ENCODE measurements around the gene LIMK1. TPM values are rescaled to one million over a fixed set of nuclear protein-coding genes. Genes with fewer than 3 reads are reported as not detected.

LIMK1 gene
- polyA plus RNA-seq, 2 of the 4 experiments (the other 2 are of a cell fraction): 17.6 to 28.9 TPM

DNA sequence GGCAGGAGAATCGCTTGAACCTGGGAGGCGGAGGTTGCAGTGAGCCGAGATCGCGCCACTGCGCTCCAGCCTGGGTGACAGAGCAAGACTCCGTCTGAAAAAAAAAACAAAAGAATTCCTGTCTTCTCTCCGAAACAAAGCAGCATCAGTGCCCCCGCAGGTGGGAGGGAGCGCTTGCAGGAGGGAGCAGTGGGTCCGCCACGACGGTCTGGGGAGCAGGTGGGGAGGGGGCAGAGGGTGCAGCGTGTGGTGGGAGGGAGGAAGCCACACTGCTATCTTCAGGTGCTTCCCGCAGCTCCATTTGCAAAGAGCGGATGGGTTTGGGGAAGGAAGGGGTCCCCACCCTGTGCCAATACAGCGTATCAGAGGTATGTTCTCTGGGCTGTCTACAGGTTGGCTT is 31.7 kb downstream of the LIMK1 start:
- 84% methylated on average over 17 of the region's 17 CpGs for WGBS (ENCODE audit: missing lambda C conversion rate)
- CTCF ChIA-PET: interaction anchor here (2.1 kb wide), 1 partner anchor 48 kb away, joined by 9 read pairs; no protein-coding TSS in a partner anchor

DNA sequence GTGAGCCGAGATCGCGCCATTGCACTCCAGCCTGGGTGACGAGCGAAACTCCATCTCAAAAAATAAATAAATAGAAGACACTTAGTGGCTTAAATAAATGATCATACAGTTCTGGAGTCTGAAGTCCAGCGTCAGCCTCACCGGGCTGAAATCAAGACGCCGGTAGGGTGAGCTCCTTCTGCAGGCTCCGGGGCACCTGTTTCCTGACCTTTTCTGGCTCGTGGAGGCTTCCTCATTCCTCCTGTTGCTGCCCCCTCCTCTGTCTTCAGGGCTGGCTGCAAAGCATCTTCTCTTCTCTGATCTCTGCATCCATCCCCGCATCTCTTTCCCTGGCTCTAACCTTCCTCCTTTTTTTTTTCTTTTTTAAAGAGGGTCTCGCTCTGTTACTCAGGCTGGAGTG is 32.8 kb downstream of the LIMK1 start:
- DNase-seq (ENCODE audit: low read depth in 1 of 2, low spot score in 1 of 2) (no peak), FAIRE-seq (no peak), ATAC-seq (no peak)
- Histone ChIP-seq H3K4me1 (no peaks in the 10 kb centered on the region), H3K27ac (no peak overlapping the region), H3K9me3 (no peaks in the 10 kb centered on the region), H3K4me3 (no peak overlapping the region), H3K4me2 (no peak overlapping the region)
- ChIA-PET POLR2A (no interaction called here), CTCF (interaction anchor here (1.3 to 2.1 kb wide), 2 partner anchors 49 to 285 kb away, joined by 5 to 9 read pairs; no protein-coding TSS in a partner anchor)
- 94% methylated on average over 13 of the region's 13 CpGs for WGBS (ENCODE audit: missing lambda C conversion rate)
- TF ChIP-seq POLR2AphosphoS2 (conservative IDR thresholded peaks at IDR 0.05; ENCODE audit: low read length) (no peak), KDM1A (IDR thresholded peaks at IDR 0.05; ENCODE audit: low read depth) (no peak), CBX8 (IDR thresholded peaks at IDR 0.05) (no peak), RARB (CRISPR knock-in tag; IDR thresholded peaks at IDR 0.05) (no peak), HOXB13 (CRISPR knock-in tag; IDR thresholded peaks at IDR 0.05; ENCODE audit: low read depth) (no peak), GATA3 (IDR thresholded peaks at IDR 0.05; ENCODE audit: borderline replicate concordance) (no peak), CBX2 (IDR thresholded peaks at IDR 0.05; ENCODE audit: borderline replicate concordance, low read depth) (no peak), POLR2A (IDR thresholded peaks at IDR 0.05; ENCODE audit: low read length) (no peak), RFX5 (IDR thresholded peaks at IDR 0.05) (no peak), RNF2 (IDR thresholded peaks at IDR 0.05; ENCODE audit: borderline replicate concordance, low read depth) (no peak), MYC (IDR thresholded peaks at IDR 0.05; ENCODE audit: borderline replicate concordance, low read length) (no peak), NFE2L2 (conservative IDR thresholded peaks at IDR 0.05; ENCODE audit: low read length) (no peak), KDM5A (IDR thresholded peaks at IDR 0.05) (no peak)
- TF ChIP-seq, protein P1, sequence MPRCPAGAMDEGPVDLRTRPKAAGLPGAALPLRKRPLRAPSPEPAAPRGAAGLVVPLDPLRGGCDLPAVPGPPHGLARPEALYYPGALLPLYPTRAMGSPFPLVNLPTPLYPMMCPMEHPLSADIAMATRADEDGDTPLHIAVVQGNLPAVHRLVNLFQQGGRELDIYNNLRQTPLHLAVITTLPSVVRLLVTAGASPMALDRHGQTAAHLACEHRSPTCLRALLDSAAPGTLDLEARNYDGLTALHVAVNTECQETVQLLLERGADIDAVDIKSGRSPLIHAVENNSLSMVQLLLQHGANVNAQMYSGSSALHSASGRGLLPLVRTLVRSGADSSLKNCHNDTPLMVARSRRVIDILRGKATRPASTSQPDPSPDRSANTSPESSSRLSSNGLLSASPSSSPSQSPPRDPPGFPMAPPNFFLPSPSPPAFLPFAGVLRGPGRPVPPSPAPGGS (IDR thresholded peaks at IDR 0.05): no peak
- TF ChIP-seq, protein P2, sequence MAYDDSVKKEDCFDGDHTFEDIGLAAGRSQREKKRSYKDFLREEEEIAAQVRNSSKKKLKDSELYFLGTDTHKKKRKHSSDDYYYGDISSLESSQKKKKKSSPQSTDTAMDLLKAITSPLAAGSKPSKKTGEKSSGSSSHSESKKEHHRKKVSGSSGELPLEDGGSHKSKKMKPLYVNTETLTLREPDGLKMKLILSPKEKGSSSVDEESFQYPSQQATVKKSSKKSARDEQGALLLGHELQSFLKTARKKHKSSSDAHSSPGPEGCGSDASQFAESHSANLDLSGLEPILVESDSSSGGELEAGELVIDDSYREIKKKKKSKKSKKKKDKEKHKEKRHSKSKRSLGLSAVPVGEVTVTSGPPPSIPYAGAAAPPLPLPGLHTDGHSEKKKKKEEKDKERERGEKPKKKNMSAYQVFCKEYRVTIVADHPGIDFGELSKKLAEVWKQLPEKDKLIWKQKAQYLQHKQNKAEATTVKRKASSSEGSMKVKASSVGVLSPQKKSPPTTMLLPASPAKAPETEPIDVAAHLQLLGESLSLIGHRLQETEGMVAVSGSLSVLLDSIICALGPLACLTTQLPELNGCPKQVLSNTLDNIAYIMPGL (CRISPR knock-in tag; IDR thresholded peaks at IDR 0.05; ENCODE audit: borderline replicate concordance): no peak

More for the DNA sequence above, 31.7 kb downstream of the LIMK1 start:
- Histone ChIP-seq H3K9me3 (no peaks in the 10 kb centered on the region), H3K4me2 (no peak overlapping the region), H3K4me3 (no peak overlapping the region), H3K4me1 (no peaks in the 10 kb centered on the region), H3K27ac (no peak overlapping the region)
- no peak for FAIRE-seq
- peak; percentile 50 to 58; a peak in 4 of 6 replicates for ATAC-seq
- POLR2A ChIA-PET: no interaction called here
- DNase-seq (ENCODE audit: low read depth in 1 of 2, low spot score in 1 of 2): peak in 1 of 2 experiments; percentile 21
- TF ChIP-seq, protein P3, sequence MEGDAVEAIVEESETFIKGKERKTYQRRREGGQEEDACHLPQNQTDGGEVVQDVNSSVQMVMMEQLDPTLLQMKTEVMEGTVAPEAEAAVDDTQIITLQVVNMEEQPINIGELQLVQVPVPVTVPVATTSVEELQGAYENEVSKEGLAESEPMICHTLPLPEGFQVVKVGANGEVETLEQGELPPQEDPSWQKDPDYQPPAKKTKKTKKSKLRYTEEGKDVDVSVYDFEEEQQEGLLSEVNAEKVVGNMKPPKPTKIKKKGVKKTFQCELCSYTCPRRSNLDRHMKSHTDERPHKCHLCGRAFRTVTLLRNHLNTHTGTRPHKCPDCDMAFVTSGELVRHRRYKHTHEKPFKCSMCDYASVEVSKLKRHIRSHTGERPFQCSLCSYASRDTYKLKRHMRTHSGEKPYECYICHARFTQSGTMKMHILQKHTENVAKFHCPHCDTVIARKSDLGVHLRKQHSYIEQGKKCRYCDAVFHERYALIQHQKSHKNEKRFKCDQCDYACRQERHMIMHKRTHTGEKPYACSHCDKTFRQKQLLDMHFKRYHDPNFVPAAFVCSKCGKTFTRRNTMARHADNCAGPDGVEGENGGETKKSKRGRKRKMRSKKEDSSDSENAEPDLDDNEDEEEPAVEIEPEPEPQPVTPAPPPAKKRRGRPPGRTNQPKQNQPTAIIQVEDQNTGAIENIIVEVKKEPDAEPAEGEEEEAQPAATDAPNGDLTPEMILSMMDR (IDR thresholded peaks at IDR 0.05): no peak
- TF ChIP-seq TP53 (CRISPR knock-in tag; IDR thresholded peaks at IDR 0.05) (no peak), BHLHE40 (IDR thresholded peaks at IDR 0.05; ENCODE audit: low read depth, low read length) (no peak), RARB (CRISPR knock-in tag; IDR thresholded peaks at IDR 0.05) (no peak), FOXS1 (CRISPR knock-in tag; IDR thresholded peaks at IDR 0.05) (no peak), CHD2 (IDR thresholded peaks at IDR 0.05; ENCODE audit: low read length, partially characterized antibody) (no peak), NFE2L2 (conservative IDR thresholded peaks at IDR 0.05; ENCODE audit: low read length) (no peak), EHF (CRISPR knock-in tag; IDR thresholded peaks at IDR 0.05) (no peak), NR3C1 (IDR thresholded peaks at IDR 0.05) (no peak), SREBF2 (IDR thresholded peaks at IDR 0.05) (no peak), POLR2AphosphoS2 (conservative IDR thresholded peaks at IDR 0.05; ENCODE audit: low read length) (no peak)
- TF ChIP-seq, protein P4, sequence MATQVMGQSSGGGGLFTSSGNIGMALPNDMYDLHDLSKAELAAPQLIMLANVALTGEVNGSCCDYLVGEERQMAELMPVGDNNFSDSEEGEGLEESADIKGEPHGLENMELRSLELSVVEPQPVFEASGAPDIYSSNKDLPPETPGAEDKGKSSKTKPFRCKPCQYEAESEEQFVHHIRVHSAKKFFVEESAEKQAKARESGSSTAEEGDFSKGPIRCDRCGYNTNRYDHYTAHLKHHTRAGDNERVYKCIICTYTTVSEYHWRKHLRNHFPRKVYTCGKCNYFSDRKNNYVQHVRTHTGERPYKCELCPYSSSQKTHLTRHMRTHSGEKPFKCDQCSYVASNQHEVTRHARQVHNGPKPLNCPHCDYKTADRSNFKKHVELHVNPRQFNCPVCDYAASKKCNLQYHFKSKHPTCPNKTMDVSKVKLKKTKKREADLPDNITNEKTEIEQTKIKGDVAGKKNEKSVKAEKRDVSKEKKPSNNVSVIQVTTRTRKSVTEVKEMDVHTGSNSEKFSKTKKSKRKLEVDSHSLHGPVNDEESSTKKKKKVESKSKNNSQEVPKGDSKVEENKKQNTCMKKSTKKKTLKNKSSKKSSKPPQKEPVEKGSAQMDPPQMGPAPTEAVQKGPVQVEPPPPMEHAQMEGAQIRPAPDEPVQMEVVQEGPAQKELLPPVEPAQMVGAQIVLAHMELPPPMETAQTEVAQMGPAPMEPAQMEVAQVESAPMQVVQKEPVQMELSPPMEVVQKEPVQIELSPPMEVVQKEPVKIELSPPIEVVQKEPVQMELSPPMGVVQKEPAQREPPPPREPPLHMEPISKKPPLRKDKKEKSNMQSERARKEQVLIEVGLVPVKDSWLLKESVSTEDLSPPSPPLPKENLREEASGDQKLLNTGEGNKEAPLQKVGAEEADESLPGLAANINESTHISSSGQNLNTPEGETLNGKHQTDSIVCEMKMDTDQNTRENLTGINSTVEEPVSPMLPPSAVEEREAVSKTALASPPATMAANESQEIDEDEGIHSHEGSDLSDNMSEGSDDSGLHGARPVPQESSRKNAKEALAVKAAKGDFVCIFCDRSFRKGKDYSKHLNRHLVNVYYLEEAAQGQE (IDR thresholded peaks at IDR 0.05): no peak
- TF ChIP-seq, protein P5, sequence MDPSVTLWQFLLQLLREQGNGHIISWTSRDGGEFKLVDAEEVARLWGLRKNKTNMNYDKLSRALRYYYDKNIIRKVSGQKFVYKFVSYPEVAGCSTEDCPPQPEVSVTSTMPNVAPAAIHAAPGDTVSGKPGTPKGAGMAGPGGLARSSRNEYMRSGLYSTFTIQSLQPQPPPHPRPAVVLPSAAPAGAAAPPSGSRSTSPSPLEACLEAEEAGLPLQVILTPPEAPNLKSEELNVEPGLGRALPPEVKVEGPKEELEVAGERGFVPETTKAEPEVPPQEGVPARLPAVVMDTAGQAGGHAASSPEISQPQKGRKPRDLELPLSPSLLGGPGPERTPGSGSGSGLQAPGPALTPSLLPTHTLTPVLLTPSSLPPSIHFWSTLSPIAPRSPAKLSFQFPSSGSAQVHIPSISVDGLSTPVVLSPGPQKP (IDR thresholded peaks at IDR 0.05; ENCODE audit: low read depth, low read length): no peak
- TF ChIP-seq, protein P1 (IDR thresholded peaks at IDR 0.05): no peak
